ENCODE measurements around the gene COG2. TPM values are rescaled to one million over a fixed set of nuclear protein-coding genes. Genes with fewer than 3 reads are reported as not detected.

The COG2 gene
- total RNA-seq, 1 donor from 2014 or later = 26.7 TPM

GRCh38 chr1:230621324-230622030, 20.8 kb upstream of the COG2 start:
- H3K36me3 ChIP-seq = no peaks in the 10 kb centered on the region
- intact Hi-C loops (cut with DNase I) = no loop called here
- no peak for TF ChIP-seq CTCF (IDR thresholded peaks at IDR 0.05)

GRCh38 chr1:230622151-230622550, 20.1 kb upstream of the COG2 start:
- no peak overlapping the region for H3K4me3 ChIP-seq
- no peaks in the 10 kb centered on the region for H3K27me3 ChIP-seq
- H3K27ac ChIP-seq = no peak overlapping the region
- no peaks in the 10 kb centered on the region for H3K36me3 ChIP-seq
- intact Hi-C loops (cut with DNase I) = no loop called here
- TF ChIP-seq CTCF (IDR thresholded peaks at IDR 0.05) = no peak
- ATAC-seq (no peak), DNase-seq (no peak)
- peaks cover 3% of the 10 kb centered on the region for H3K4me1 ChIP-seq
- H3K9me3 ChIP-seq = no peaks in the 10 kb centered on the region

More at GRCh38 chr1:230621324-230622030, 20.8 kb upstream of the COG2 start:
- Histone ChIP-seq H3K27ac (no peak overlapping the region), H3K27me3 (no peaks in the 10 kb centered on the region), H3K4me3 (no peak overlapping the region), H3K4me1 (peaks cover 3% of the 10 kb centered on the region), H3K9me3 (no peaks in the 10 kb centered on the region)
- no peak for DNase-seq
- peak; percentile 45 for ATAC-seq

- ATAC-seq (no peak), DNase-seq (no peak)
- intact Hi-C loops (cut with DNase I) = no loop called here
- no peaks in the 10 kb centered on the region for H3K27me3 ChIP-seq
- no peaks in the 10 kb centered on the region for H3K36me3 ChIP-seq
- H3K9me3 ChIP-seq = no peaks in the 10 kb centered on the region
- no peak overlapping the region for H3K27ac ChIP-seq
- peaks cover 3% of the 10 kb centered on the region for H3K4me1 ChIP-seq
- no peak overlapping the region for H3K4me3 ChIP-seq
- TF ChIP-seq CTCF (IDR thresholded peaks at IDR 0.05) = no peak
Measured at GRCh38 chr1:230624097-230624713, 18.1 kb upstream of the COG2 start.

GRCh38 chr1:230626232-230626631, 16.0 kb upstream of the COG2 start:
- DNase-seq (no peak), ATAC-seq (no peak)
- H3K36me3 ChIP-seq = no peaks in the 10 kb centered on the region
- H3K27me3 ChIP-seq = no peaks in the 10 kb centered on the region
- no peak for TF ChIP-seq CTCF (IDR thresholded peaks at IDR 0.05)
- no peak overlapping the region for H3K27ac ChIP-seq
- no peak overlapping the region for H3K4me3 ChIP-seq
- intact Hi-C loops (cut with DNase I) = no loop called here
- no peaks in the 10 kb centered on the region for H3K9me3 ChIP-seq
- peaks cover 2% of the 10 kb centered on the region for H3K4me1 ChIP-seq

GRCh38 chr1:230627767-230628166, 14.5 kb upstream of the COG2 start:
- ATAC-seq (no peak), DNase-seq (no peak)
- Histone ChIP-seq H3K27me3 (no peaks in the 10 kb centered on the region), H3K4me3 (no peak overlapping the region), H3K9me3 (no peaks in the 10 kb centered on the region), H3K27ac (no peak overlapping the region), H3K36me3 (no peaks in the 10 kb centered on the region), H3K4me1 (no peaks in the 10 kb centered on the region)
- no peak for TF ChIP-seq CTCF (IDR thresholded peaks at IDR 0.05)
- intact Hi-C loops (cut with DNase I) = no loop called here

Measured in upper lobe of right lung (tissue), 1 donor.